SK-N-SH treated with all-trans-retinoic acid at 6 μM for 48 hours (cell line): Measurements from ENCODE around the gene DPEP1.

Experiments
- ATAC-seq: fragments of 200-7000 bp; cut with Tn5 transposase; 3 replicates; pipeline ENCODE4 v1.9.1; 2020; ENCODE audit warnings: mild to moderate bottlenecking, moderate library complexity
- ARNTL ChIP-seq: fragments of 450-650 bp; formaldehyde crosslinking; IDR thresholded peaks from 2 replicates; pipeline ENCODE4 v1.5.0; 2020; ENCODE audit warnings: low read depth, mild to moderate bottlenecking, moderate library complexity, borderline replicate concordance
- CSDC2 ChIP-seq: fragments of 250-450 bp; sonication (Bioruptor Pico); IDR thresholded peaks from 2 replicates; pipeline ENCODE4 v1.5.0; 2020; ENCODE audit warnings: mild to moderate bottlenecking, moderate library complexity
- ESRRG ChIP-seq: fragments of 250-450 bp; sonication (Bioruptor Pico); IDR thresholded peaks from 2 replicates; pipeline ENCODE4 v1.6.1; 2021; ENCODE audit warnings: mild to moderate bottlenecking
- ISL1 ChIP-seq: fragments of 250-450 bp; sonication (Bioruptor Pico); IDR thresholded peaks from 2 replicates; pipeline ENCODE4 v2.1.2; 2022; ENCODE audit warnings: mild to moderate bottlenecking, moderate library complexity
- OSR1 ChIP-seq: fragments of 250-450 bp; sonication (Bioruptor Pico); IDR thresholded peaks from 2 replicates; pipeline ENCODE4 v1.8.0; 2022; ENCODE audit warnings: moderate library complexity, mild to moderate bottlenecking, inconsistent platforms
- RARB ChIP-seq: fragments of 250-450 bp; sonication (Bioruptor Pico); IDR thresholded peaks from 2 replicates; pipeline ENCODE4 v1.8.0; 2021; ENCODE audit warnings: mild to moderate bottlenecking, moderate library complexity
- SNAI2 ChIP-seq: fragments of 250-450 bp; sonication (Bioruptor Pico); IDR thresholded peaks from 2 replicates; pipeline ENCODE4 v1.5.0; 2020; ENCODE audit warnings: mild to moderate bottlenecking, moderate library complexity
- TCF4 ChIP-seq: fragments of 250-450 bp; sonication (Bioruptor Pico); IDR thresholded peaks from 2 replicates; pipeline ENCODE4 v1.8.0; 2021; ENCODE audit warnings: mild to moderate bottlenecking, moderate library complexity, borderline replicate concordance
- TOX ChIP-seq: fragments of 250-450 bp; sonication (Bioruptor Pico); IDR thresholded peaks from 2 replicates; pipeline ENCODE4 v1.8.0; 2021; ENCODE audit warnings: mild to moderate bottlenecking, moderate library complexity, borderline replicate concordance
- ZC3H10 ChIP-seq: fragments of 250-450 bp; sonication (Bioruptor Pico); IDR thresholded peaks from 2 replicates; pipeline ENCODE4 v1.5.1; 2021; ENCODE audit warnings: mild to moderate bottlenecking, moderate library complexity
- ZFP3 ChIP-seq: fragments of 250-450 bp; sonication (Bioruptor Pico); IDR thresholded peaks from 2 replicates; pipeline ENCODE4 v1.5.0; 2020; ENCODE audit warnings: mild to moderate bottlenecking, moderate library complexity
- ZFP30 ChIP-seq: fragments of 450-650 bp; formaldehyde crosslinking; IDR thresholded peaks from 2 replicates; pipeline ENCODE4 v1.5.0; 2022; ENCODE audit warnings: mild to moderate bottlenecking, moderate library complexity
- ZNF565 ChIP-seq: fragments of 450-650 bp; formaldehyde crosslinking; conservative IDR thresholded peaks from 2 replicates; pipeline ENCODE4 v1.5.0; 2020; ENCODE audit warnings: low read depth, mild to moderate bottlenecking, moderate library complexity
- ZNF70 ChIP-seq: fragments of 450-650 bp; formaldehyde crosslinking; IDR thresholded peaks from 2 replicates; pipeline ENCODE4 v1.5.0; 2020; ENCODE audit warnings: mild to moderate bottlenecking, moderate library complexity
- ZNF8 ChIP-seq: fragments of 450-650 bp; formaldehyde crosslinking; IDR thresholded peaks from 2 replicates; pipeline ENCODE4 v1.5.0; 2020; ENCODE audit warnings: mild to moderate bottlenecking, moderate library complexity
- TF ChIP-seq, protein P1 (sequence below): fragments of 250-450 bp; sonication (Bioruptor Pico); IDR thresholded peaks from 2 replicates; pipeline ENCODE4 v1.5.1; 2021; ENCODE audit warnings: mild to moderate bottlenecking, moderate library complexity
- TF ChIP-seq, protein P2 (sequence below): fragments of 250-450 bp; sonication (Bioruptor Pico); IDR thresholded peaks from 2 replicates; pipeline ENCODE4 v1.8.0; 2021; ENCODE audit warnings: low read depth, mild to moderate bottlenecking, moderate library complexity, borderline replicate concordance
- TF ChIP-seq, protein P3 (sequence below): fragments of 250-450 bp; sonication (Bioruptor Pico); IDR thresholded peaks from 2 replicates; pipeline ENCODE4 v1.5.0; 2020; ENCODE audit warnings: mild to moderate bottlenecking, moderate library complexity
- TF ChIP-seq, protein P4 (sequence below): fragments of 250-450 bp; sonication (Bioruptor Pico); IDR thresholded peaks from 2 replicates; pipeline ENCODE4 v1.8.0; 2020; ENCODE audit warnings: mild to moderate bottlenecking, moderate library complexity, borderline replicate concordance

DPEP1 gene

DNA sequence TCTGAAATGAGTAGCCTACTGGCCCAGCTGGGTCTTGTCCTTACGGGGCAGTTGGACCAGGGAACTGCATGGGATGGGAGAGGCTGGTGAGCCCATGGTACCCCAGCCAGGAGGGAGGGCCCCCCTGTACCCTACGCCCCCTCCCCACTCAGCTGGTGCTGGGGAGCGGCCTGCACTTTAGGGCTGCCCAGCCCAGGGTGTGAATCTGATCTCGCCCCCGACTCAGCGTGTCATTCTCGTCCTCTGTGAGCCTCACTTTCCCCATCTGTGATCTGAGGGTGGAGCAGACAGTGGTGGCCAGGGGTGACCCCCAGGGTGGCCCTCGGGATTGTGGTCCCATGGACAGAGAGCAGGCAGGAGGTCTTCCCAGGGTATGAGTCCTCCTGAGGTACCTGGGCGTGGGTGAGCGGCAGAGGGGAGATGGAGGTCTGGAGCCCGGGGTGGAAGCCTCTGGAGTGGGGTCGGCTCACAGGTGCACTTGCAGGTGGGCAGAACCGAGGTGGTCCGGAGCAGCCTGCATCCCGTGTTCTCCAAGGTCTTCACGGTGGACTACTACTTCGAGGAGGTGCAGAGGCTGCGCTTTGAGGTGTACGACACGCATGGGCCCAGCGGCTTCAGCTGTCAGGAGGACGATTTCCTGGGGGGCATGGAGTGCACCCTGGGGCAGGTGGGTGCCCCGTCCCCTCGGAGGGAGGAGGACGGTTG is 36.2 kb upstream of the DPEP1 start:
- TF ChIP-seq ZNF8 (CRISPR knock-in tag) (no peak), CSDC2 (no peak), ZNF70 (no peak), ESRRG (CRISPR knock-in tag) (no peak), SNAI2 (no peak), ZFP30 (CRISPR knock-in tag) (no peak), TOX (CRISPR knock-in tag) (no peak), RARB (CRISPR knock-in tag) (no peak), OSR1 (CRISPR knock-in tag) (no peak), ZNF565 (CRISPR knock-in tag) (no peak), ISL1 (CRISPR knock-in tag) (no peak), ZC3H10 (no peak)
- TF ChIP-seq, protein P1, sequence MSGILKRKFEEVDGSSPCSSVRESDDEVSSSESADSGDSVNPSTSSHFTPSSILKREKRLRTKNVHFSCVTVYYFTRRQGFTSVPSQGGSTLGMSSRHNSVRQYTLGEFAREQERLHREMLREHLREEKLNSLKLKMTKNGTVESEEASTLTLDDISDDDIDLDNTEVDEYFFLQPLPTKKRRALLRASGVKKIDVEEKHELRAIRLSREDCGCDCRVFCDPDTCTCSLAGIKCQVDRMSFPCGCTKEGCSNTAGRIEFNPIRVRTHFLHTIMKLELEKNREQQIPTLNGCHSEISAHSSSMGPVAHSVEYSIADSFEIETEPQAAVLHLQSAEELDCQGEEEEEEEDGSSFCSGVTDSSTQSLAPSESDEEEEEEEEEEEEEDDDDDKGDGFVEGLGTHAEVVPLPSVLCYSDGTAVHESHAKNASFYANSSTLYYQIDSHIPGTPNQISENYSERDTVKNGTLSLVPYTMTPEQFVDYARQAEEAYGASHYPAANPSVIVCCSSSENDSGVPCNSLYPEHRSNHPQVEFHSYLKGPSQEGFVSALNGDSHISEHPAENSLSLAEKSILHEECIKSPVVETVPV (CRISPR knock-in tag), result no peak
- TF ChIP-seq, protein P2, sequence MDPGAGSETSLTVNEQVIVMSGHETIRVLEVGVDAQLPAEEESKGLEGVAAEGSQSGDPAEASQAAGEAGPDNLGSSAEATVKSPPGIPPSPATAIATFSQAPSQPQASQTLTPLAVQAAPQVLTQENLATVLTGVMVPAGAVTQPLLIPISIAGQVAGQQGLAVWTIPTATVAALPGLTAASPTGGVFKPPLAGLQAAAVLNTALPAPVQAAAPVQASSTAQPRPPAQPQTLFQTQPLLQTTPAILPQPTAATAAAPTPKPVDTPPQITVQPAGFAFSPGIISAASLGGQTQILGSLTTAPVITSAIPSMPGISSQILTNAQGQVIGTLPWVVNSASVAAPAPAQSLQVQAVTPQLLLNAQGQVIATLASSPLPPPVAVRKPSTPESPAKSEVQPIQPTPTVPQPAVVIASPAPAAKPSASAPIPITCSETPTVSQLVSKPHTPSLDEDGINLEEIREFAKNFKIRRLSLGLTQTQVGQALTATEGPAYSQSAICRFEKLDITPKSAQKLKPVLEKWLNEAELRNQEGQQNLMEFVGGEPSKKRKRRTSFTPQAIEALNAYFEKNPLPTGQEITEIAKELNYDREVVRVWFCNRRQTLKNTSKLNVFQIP (CRISPR knock-in tag), result no peak
- no peak for ATAC-seq

DNA sequence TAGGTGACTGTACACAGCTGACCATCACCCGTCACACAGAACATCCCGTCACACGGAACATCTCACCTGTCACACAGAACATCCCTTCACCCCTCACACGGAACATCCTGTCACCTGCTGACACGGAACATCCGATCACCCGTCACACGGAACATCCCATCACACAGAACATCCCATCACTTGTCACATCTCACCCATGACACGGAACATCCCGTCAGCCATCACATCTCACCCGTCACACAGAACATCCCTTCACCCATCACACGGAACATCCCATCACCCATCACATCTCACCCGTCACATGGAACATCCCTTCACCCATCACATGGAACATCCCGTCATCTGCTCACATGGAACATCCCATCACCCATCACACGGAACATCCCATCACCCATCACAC is 34.1 kb upstream of the DPEP1 start:
- no peak for TF ChIP-seq ZNF8 (CRISPR knock-in tag)
- TF ChIP-seq TCF4 (CRISPR knock-in tag), result no peak
- TF ChIP-seq ZFP30 (CRISPR knock-in tag), result no peak
- TF ChIP-seq ZNF565 (CRISPR knock-in tag), result no peak
- no peak for TF ChIP-seq ARNTL
- no peak for TF ChIP-seq ZFP3 (CRISPR knock-in tag)
- TF ChIP-seq, protein P1 (CRISPR knock-in tag), result no peak
- TF ChIP-seq ESRRG (CRISPR knock-in tag), result no peak
- TF ChIP-seq, protein P2 (CRISPR knock-in tag), result no peak
- TF ChIP-seq, protein P3, sequence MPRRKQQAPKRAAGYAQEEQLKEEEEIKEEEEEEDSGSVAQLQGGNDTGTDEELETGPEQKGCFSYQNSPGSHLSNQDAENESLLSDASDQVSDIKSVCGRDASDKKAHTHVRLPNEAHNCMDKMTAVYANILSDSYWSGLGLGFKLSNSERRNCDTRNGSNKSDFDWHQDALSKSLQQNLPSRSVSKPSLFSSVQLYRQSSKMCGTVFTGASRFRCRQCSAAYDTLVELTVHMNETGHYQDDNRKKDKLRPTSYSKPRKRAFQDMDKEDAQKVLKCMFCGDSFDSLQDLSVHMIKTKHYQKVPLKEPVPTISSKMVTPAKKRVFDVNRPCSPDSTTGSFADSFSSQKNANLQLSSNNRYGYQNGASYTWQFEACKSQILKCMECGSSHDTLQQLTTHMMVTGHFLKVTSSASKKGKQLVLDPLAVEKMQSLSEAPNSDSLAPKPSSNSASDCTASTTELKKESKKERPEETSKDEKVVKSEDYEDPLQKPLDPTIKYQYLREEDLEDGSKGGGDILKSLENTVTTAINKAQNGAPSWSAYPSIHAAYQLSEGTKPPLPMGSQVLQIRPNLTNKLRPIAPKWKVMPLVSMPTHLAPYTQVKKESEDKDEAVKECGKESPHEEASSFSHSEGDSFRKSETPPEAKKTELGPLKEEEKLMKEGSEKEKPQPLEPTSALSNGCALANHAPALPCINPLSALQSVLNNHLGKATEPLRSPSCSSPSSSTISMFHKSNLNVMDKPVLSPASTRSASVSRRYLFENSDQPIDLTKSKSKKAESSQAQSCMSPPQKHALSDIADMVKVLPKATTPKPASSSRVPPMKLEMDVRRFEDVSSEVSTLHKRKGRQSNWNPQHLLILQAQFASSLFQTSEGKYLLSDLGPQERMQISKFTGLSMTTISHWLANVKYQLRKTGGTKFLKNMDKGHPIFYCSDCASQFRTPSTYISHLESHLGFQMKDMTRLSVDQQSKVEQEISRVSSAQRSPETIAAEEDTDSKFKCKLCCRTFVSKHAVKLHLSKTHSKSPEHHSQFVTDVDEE (CRISPR knock-in tag), result no peak
- no peak for TF ChIP-seq RARB (CRISPR knock-in tag)
- TF ChIP-seq, protein P4, sequence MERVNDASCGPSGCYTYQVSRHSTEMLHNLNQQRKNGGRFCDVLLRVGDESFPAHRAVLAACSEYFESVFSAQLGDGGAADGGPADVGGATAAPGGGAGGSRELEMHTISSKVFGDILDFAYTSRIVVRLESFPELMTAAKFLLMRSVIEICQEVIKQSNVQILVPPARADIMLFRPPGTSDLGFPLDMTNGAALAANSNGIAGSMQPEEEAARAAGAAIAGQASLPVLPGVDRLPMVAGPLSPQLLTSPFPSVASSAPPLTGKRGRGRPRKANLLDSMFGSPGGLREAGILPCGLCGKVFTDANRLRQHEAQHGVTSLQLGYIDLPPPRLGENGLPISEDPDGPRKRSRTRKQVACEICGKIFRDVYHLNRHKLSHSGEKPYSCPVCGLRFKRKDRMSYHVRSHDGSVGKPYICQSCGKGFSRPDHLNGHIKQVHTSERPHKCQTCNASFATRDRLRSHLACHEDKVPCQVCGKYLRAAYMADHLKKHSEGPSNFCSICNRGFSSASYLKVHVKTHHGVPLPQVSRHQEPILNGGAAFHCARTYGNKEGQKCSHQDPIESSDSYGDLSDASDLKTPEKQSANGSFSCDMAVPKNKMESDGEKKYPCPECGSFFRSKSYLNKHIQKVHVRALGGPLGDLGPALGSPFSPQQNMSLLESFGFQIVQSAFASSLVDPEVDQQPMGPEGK, result no peak
- TF ChIP-seq ZC3H10, result no peak
- TF ChIP-seq SNAI2, result no peak
- TF ChIP-seq, all 23 proteins: peak for 0
- no peak for ATAC-seq
